GM06990 (cell line): Measurements from ENCODE around the gene EPHB1.

ENCODE experiments used
- DNase-seq: peaks from one replicate; pipeline ENCODE4 v3.0.0-alpha.2; 2011; ENCODE audit not compliant: insufficient read length; ENCODE audit errors: extremely low read depth
- H3K27me3 ChIP-seq: replicated peaks from 2 replicates; pipeline ENCODE4 v1.6.0; 2011; ENCODE audit warnings: low read length; ENCODE audit not compliant: control insufficient read depth, insufficient read depth
- H3K36me3 ChIP-seq: 2 replicates; pipeline ENCODE4 v1.5.1; 2011; ENCODE audit warnings: low read length; ENCODE audit not compliant: control insufficient read depth, insufficient read depth
- H3K4me3 ChIP-seq: replicated peaks from 2 replicates; pipeline ENCODE4 v1.5.1; 2011; ENCODE audit warnings: low read depth, mild to moderate bottlenecking, control low read depth, low read length
- CTCF ChIP-seq: IDR thresholded peaks from 2 replicates; pipeline ENCODE4 v1.5.1; 2011; ENCODE audit warnings: low read length, control low read depth, mild to moderate bottlenecking, inconsistent platforms; ENCODE audit not compliant: insufficient read depth, poor library complexity, severe bottlenecking

EPHB1 gene

GRCh38 chr3:135192929-135193328 is 397.9 kb downstream of the EPHB1 start:
- no peaks in the 10 kb centered on the region for H3K36me3 ChIP-seq
- no peak overlapping the region for H3K4me3 ChIP-seq
- no peaks in the 10 kb centered on the region for H3K27me3 ChIP-seq
- DNase-seq = no peak
- no peak for TF ChIP-seq CTCF

- DNase-seq = peak; percentile 3
- Histone ChIP-seq H3K36me3 (no peaks in the 10 kb centered on the region), H3K27me3 (peaks cover 1% of the 10 kb centered on the region), H3K4me3 (no peak overlapping the region)
- TF ChIP-seq CTCF = no peak
Measured at GRCh38 chr3:135197246-135197645, 402.2 kb downstream of the EPHB1 start.

GRCh38 chr3:135197856-135198255 is 402.8 kb downstream of the EPHB1 start:
- DNase-seq = no peak
- H3K36me3 ChIP-seq = no peaks in the 10 kb centered on the region
- TF ChIP-seq CTCF = no peak
- H3K4me3 ChIP-seq = no peak overlapping the region
- peaks cover 1% of the 10 kb centered on the region for H3K27me3 ChIP-seq

GRCh38 chr3:135199137-135199536 is 404.1 kb downstream of the EPHB1 start:
- Histone ChIP-seq H3K4me3 (no peak overlapping the region), H3K27me3 (peaks cover 1% of the 10 kb centered on the region), H3K36me3 (no peaks in the 10 kb centered on the region)
- no peak for DNase-seq
- no peak for TF ChIP-seq CTCF

GRCh38 chr3:135203026-135203425 is 408.0 kb downstream of the EPHB1 start:
- Histone ChIP-seq H3K27me3 (peaks cover 1% of the 10 kb centered on the region), H3K4me3 (no peak overlapping the region), H3K36me3 (no peaks in the 10 kb centered on the region)
- no peak for DNase-seq
- no peak for TF ChIP-seq CTCF

GRCh38 chr3:135213213-135213612 is 418.2 kb downstream of the EPHB1 start:
- DNase-seq = no peak
- no peak overlapping the region for H3K4me3 ChIP-seq
- no peaks in the 10 kb centered on the region for H3K27me3 ChIP-seq
- no peaks in the 10 kb centered on the region for H3K36me3 ChIP-seq
- no peak for TF ChIP-seq CTCF
